CD4-positive, alpha-beta T cell treated with Interferon gamma for 1 hour (primary cell): ENCODE results near the gene UACA.
A peak's percentile ranks its signal among the peaks of the same experiment; 100 is the strongest.
"Not testable (repeated sequence)": the region's sequence is repeated elsewhere in the genome, so short reads cannot be mapped to it uniquely, and the experiment has no call there.

Experiments
- DNase-seq: peaks from one replicate; pipeline ENCODE4 v3.0.0-alpha.2; 2020

Gene UACA

DNA sequence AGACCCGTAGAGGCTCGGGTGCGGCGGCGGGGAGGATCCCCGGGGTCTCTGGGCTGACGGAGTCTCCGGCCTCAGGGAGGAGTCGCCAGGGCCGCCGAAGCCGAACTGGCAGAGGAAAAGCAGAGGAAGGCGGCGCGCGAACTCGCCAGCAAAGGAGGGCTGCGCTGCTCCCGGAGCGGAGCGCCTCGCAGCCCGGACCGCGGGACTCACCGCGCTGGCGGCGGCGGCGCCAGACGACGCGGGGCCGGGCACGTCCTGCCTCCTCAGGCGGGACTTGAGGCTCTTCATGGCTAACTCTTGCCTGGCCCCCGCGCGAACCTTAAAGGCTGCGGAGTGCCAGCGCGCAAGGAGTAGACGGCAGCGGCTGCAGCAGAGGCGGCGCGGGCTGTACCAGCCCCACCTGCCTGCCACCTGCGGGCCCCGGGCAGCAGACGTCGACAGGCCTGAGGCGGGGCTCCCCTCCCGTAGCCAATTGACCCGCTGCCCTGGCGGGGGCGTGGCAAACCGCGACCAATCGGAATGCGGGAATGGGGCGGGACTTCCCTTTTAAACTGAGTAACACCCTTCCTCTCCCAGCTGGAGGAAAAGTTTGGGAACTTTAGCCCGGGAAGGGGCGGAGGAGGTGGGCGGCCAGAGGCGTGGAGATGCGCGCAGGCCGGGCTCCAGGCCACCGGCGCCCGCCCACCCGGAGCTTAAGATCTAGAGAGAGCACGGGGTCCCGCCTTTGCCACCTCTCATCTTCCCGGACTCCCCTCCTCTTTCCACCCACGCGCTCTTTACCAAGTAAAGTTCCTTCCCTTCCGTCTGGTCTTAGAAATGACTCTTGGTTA is at the start of gene UACA:
TSS of gene UACA (minus strand) at position 439 of the 830 bp plus-strand sequence. CDS start at position 288, 151 bp downstream.
- peak; percentile 76 for DNase-seq

DNA sequence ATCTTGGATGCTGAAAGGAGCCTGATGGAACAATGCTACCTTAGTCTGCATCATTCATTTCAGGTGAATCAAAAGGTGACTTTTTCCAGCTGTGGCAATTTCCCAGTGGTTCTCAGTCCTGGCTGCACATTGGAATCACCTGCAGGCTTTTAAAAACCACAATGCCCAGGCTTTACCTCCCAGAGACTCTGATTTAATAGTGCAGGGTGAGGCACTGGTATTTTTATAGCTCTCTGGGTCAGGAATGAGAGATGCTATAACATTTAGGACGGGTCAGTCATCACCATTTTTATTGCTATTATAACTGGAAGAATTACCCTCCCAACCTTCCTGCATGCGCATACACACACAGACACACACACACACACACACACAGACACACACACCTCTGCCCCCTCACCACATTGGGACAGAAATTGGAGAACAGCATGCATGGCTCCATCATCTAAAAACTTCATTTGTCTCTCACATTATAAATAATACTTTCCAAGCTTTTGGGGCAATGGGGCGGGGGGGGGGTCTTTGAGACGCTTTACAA is 49.5 kb upstream of the UACA start:
- DNase-seq, result no peak

DNA sequence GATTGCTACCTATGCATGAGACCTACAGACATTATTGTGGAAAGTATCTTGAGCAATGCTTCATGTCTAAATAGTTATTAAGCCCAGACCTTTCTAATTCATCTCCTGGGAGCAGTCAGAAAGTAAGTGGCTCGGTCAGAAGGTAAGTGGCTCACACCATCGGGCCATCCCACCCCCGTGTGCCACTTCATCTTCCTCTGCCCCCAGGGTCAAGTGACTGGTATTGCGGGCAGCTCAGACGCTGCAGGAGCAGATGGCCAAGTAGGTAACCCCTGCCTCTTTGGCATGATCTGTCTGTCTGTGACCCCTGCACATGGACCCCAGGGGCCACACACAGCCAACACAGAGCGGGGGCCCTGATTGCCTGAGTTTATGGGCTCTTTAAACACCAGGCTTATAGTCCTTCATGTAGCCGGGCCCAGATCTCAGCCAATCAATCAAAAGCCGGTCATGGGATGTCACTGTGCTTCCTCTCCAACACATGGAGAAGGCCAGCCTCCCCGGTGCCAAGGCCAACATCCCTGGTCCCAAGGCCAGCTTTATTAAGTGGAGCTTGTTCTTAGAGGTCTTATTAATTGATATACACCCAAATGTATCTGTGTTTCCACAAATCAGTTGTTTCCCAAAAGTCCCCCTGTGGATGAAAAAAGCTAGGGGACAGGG is 47.7 kb upstream of the UACA start:
- no peak for DNase-seq

DNA sequence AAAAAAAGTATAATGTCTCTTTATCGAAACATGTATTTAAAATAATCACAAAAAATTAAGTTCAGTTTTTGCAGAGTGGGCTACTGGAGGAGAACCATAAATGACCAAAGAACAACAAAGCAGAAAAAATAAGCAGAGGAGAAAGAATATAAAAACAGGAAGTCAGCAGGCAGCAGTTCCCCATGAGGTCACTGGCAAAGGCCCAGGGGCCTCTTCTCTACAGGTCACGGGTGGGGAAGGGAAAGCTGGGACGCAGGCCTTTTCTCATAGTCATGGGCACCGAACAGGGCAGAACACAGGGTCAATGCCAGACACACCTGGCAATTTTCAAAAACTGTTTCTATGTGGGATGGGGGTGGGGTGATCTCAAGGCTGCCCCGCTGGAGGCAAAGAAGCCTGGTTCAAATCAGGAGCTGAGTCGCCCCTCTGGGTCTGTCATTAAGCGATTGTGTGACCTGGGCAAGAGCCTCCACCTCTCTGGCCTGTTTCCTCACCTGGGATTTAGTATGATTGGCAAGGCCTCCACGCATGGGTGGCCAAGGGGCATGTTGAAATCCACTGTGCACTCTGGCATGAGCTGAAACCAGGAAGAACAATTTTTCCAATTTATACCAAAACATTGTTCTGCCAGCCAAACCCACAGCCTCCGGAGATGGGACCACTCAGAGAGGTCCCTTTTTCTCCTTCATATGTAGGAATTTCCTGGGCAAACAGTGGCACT is 43.8 kb upstream of the UACA start:
- peak; percentile 26 for DNase-seq

GRCh38 chr15:70804388-70804787 is 41.0 kb upstream of the UACA start:
- DNase-seq, result not testable (repeated sequence)

DNA sequence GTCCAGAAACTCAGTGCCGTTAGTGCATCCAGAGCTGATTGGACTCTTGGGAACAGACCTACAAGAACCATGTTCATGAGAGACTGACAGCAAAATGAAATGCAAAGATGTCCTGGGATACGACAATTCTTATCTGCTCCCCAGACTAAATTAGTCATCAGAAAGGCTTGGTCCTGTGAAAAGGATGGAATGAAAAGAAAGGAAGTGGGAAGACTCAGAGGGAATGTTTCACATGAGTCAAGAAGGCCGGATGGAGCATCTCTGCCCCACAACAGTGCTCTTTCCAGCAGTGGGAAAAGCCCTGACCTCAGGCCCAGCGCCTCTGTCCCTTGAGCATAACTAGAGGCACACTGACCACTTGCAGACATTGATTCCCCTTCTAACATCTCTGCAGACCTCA is 39.3 kb upstream of the UACA start:
- no peak for DNase-seq

DNA sequence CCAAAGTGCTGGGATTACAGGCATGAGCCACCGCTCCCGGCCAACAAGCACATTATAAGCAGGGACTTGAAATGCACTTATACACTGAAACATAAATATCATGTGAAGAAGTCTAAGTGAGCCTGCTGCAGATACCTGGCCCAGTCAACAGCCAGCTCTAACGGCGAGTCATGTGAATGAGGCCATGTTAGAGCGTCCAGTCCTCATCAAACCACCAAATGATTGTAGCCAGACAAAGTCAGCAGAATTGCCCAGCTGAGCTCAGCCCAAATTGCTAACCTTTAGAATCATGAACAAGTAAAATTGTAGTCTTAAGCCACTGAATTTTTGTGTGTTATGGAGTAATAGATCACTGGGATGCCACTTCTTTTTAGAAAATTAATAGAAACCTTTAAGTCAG is 37.8 kb upstream of the UACA start:
- no peak for DNase-seq

DNA sequence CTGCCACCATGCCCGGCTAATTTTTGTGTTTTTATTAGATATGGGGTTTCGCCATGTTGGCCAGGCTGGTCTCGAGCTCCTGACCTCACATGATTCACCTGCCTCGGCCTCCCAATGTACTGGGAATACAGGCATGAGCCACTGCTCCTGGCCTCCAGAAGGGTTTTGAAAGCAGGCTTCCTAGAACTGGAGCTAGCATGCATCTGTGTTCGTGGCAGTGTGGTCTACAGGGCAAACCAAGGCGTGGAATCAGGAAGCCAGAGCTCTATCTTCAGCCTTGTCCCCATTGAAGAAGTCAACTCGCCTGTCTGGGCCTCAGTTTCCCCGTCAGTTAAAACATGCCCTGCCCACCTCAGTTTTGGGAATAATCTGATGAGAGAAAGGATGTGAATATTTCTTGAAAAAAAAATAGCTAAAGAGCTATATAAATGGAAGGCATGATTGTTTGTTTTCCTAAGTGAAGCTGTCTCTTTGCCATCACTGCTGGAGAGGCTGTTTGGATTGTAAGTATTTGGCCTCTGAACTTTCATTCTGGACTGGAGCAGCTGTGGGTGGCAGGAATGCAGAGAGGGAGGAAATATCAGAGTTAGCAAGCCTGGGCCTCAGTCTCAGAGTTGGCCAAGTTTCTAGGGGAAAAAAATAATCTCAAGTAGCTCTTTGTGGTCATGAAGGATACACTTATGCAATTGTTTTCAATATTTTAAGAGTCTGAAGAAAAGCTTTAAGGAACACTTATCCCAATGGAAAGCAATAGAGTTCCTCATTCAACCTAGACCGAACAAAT is 36.5 kb upstream of the UACA start:
- DNase-seq, result no peak

GRCh38 chr15:70797464-70797863 is 34.1 kb upstream of the UACA start:
- DNase-seq, result no peak

GRCh38 chr15:70796516-70797310 is 33.4 kb upstream of the UACA start:
- DNase-seq, result no peak

GRCh38 chr15:70795311-70795665 is 31.9 kb upstream of the UACA start:
- DNase-seq, result no peak

- no peak for DNase-seq
Measured at GRCh38 chr15:70794596-70795310, 31.4 kb upstream of the UACA start.

GRCh38 chr15:70793694-70794093 is 30.3 kb upstream of the UACA start:
- no peak for DNase-seq

- no peak for DNase-seq
Measured at GRCh38 chr15:70792171-70792573, 28.8 kb upstream of the UACA start.

DNA sequence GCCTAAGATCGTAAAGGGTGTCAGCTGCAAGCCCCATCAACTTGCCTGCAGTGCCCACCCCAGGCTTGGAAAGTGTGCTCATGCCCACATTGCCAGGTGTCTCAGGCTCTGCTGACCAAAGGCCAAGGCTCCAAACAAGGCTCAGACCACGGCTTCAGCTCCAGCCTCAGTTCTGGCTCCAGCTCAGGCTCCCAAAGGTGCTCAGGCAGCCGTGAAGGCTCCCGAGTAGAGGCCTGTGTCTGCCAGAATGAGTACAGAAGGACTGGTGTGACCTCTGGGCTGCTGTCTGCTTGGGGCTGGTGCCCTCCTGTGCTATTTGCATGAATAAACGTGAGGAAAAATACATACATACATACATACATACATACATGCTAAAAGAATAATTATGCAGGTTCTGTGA is 27.9 kb upstream of the UACA start:
- no peak for DNase-seq

DNA sequence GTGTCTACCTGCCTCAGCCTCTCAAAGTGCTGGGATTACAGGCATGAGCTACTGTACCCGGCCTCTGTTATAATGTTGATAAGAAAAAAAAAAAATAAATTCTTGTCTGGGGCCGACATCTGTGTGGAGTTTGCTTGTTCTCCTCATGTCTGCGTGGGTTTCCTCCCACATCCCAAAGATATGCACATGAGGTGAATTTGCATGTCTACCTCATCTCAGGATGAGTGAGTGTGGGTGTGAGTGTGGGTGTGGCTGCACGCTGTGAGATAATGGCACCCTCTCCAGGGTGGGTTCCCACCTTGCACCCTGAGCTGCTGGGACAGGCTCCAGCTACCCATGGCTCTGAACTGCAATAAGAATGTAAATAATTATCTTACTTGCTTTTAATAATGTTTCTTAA is 25.9 kb upstream of the UACA start:
- DNase-seq, result no peak

DNA sequence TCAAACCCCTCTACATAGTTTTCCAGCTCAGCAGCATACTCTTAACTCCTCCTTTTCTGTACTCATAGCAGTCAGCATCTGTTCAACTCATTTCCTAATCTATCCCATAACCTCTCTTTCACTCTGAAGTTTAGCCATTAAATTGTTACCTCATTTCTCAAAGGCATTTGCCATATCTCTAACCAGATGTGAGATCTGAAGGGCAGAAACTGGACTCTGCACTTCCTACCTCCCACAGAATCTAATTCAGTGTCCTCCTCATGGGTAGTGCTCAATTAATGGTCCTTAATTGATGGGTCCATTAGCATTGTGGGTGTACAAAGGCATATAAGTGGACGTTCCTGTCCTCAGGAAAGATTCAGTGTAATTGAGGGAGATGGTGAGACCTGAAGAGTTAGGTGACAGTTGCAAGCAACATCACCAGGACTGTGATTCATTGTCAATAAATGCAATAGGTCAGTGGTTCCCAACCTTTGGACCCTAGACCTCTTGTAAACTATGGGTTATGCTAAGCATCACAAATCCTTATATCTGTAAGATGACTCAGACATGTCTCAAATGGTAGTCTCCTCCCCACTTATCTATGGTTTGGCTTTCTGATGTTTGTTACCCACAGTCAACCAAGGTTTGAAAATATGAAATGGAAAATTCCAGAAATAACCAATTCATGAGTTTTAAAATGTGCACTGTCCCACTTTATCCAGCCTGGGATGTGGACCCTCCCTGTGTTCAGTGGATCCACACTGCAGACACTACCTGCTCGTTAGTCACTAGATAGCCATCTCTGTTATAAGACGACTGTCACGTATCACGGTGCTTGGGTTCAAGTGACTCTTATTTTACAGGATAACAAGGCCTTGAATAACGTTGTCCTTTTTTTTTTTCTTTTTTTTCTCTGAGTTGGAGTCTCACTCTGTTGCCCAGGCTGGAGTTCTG is 25.0 kb upstream of the UACA start:
- DNase-seq, result no peak

- no peak for DNase-seq
Measured at GRCh38 chr15:70786996-70787395, 23.6 kb upstream of the UACA start.

- DNase-seq, result no peak
Measured at GRCh38 chr15:70783610-70784022, 20.3 kb upstream of the UACA start.

DNA sequence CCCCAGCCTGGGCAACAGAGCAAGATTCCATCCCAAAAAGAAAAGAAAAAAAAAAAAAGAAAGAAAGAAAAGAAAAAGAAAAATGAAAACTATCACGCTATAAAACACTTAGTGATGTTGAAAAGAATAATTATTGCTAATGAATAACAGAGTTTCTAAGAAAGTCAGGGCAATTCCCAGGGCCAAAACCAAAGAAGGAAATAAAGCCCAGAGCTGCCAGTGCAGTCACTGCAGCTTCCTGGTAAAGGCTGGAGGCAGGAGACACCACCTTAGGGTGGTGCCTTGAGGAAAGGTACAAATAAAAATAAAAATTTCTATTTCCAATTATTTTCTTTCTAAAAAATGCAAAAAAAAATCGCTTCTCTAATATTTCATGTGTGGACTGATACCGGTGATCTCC is 19.7 kb upstream of the UACA start:
- no peak for DNase-seq
